Stomach (tissue), 4 donors: Measurements from ENCODE around the gene GRIA1.

Source experiments
- CTCF ChIP-seq, 7 experiments: fragments of 450-650 bp in 4 of 7; fragments of 200-600 bp in 3 of 7; sonication (generic) in 3 of 7; IDR thresholded peaks; one replicate each; pipeline ENCODE4 v1.5.1; 2016 to 2019; ENCODE audit warnings: antibody characterized with exemption in 7 of 7, control low read depth in 2 of 7, mild to moderate bottlenecking in 1 of 7
- POLR2AphosphoS5 ChIP-seq, 3 donors: sonication (generic); formaldehyde crosslinking; IDR thresholded peaks; one replicate each; pipeline ENCODE4 v1.6.1; 2016; ENCODE audit warnings: antibody characterized with exemption in 3 of 3

DNA sequence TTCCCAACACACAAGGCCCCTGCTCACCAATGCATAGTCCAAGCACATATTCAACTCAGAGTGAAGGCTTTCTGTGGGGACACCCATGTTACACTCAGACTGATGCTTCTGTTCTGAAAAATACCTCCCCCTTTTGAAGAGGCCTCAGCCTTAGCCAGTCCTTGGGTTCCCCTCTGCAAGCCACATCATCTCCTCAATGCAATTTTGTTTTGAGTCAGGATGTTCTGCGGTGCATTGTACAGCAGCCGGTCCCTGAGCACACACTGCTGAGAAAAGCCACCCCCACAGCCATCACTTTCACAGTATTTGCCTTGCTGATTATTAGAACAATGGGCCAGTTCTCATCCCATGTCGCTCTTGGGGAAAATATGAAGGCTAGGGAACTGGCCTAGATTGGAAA is 307.0 kb downstream of the GRIA1 start:
- TF ChIP-seq CTCF (IDR thresholded peaks at IDR 0.05) (no peak), POLR2AphosphoS5 (IDR thresholded peaks at IDR 0.05) (no peak)
